HL-60/S4 treated with retinoic acid at 250 ng/mL for 4 days and 3 days (cell line): Measurements from ENCODE around the gene COL18A1.

Experiments
- in situ Hi-C: fragments of 300-500 bp; cut with MboI; formaldehyde crosslinking; loops from 2 replicates; pipeline ENCODE4 v1.7.0; 2022; ENCODE audit warnings: low sequenced_read_pairs

COL18A1 gene

DNA sequence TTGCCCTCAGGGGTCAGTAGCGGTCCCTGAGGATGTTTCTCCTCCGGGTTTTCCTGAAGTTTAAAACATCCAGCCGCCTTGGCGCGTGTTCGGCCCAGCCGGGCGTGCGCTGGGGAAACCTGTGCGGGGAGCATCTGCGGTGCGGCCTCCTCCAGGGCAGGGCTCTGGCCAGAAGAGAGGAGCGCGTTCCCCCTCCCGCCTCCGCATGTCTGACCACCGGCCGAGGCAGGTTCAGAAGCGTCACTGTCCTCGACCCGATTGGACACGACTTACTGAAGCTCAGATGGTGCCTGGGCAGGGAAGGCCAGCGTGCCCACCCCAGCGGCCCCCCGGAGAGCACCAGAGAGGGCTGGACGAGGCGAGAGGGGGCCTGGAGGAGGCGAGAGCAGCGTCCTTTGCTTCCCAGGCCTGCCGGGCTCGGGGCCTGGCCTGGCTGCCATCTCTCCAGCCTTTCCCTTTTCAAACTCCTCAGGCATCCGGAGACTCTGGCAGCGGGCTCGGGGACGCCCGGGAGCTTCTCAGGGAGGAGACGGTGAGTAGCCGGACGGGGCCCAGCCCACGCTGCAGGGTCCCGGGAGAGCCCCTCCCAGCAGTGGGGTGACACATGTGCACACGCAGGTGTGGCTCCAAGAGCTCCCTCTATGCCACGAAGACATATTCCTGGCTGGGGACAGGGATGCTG is 70.2 kb downstream of the COL18A1 start:
- in situ Hi-C loops: no loop called here

DNA sequence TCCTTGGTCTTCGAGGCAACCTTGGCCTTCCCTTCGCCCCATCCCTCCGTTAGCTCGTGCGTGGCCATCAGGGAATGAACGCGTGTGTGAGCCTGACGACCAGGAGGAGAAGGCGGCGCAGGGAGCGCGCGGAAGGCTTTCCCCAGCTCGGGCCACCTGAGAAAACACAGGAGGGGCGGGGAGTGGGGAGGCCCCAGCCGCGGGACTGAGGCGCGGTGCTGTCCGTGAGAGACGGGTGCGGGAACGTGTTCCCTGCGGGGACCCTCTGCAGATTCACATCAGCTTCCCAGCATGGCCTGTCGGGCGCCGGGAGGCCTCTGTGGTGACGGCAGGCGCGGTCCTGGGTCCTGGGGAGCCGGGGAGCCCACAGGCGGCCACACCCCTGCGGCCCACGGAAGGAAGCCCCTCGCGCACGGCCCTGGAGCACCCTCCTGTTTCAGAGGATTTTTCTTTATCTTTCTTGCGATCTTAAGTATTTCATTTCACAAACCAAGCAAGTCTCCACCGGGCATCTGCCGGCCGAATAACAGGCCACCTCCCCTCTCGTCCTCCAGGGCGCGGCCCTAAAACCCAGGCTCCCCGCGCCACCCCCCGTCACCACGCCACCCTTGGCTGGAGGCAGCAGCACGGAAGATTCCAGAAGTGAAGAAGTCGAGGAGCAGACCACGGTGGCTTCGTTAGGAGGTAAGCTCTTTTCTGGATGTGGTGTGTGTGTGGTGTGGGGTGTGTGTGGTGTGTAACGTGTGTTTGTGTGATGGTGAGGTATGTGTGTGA is 71.0 kb downstream of the COL18A1 start:
- in situ Hi-C loops: no loop called here

DNA sequence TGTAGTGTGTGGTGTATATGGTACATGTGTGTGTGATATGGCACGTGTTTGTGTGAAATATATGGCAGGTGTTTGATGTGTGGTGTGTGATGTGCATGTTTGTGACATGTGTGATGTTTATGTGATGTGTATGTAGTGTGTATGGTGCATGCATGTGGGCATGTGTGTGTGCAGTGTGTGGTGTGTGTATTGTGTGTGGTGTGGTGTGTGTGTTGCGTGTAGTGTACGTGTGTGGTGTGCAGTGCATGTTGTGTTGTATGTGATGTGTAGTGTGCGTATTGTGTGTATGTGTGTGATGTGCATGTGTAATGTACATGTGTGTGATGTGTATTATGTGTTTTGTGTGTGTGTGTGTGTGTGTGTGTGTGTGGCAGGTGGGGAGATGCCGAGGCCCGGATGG is 71.6 kb downstream of the COL18A1 start:
- in situ Hi-C loops: no loop called here

DNA sequence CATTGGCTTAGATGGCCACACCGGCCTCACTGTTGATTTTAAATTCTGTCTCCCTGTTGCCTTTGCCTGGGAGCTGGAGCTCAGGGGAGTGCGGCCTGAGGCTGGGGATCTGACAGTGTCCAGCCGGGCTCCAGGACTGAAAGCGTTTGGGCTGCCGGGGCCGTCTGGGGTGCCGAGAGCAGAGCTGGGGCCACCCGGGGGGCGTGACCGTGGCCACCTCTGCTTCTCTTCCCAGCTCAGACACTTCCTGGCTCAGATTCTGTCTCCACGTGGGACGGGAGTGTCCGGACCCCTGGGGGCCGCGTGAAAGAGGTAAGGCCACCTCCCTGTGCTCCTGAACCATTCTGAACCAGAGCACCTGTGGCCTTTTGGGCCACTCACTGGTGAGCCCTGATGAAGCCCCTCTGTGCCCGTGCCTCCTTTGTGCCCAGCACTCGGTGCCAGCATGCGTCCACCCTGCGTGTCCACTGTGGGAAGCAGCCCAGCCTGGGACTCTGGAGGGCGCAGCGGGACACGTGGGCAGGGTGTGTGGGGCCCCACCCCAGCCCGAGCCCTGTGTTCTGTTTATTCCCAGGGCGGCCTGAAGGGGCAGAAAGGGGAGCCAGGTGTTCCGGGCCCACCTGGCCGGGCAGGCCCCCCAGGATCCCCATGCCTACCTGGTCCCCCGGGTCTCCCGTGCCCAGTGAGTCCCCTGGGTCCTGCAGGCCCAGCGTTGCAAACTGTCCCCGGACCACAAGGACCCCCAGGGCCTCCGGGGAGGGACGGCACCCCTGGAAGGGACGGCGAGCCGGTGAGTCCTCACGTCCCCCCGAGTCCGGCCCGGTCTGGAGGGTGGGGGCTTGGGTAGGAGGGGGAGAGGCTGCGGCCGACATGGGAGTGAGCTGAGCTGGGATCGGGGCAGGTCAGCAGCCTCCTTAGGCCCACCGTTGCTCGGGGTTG is 72.5 kb downstream of the COL18A1 start:
- in situ Hi-C loops: no loop called here

DNA sequence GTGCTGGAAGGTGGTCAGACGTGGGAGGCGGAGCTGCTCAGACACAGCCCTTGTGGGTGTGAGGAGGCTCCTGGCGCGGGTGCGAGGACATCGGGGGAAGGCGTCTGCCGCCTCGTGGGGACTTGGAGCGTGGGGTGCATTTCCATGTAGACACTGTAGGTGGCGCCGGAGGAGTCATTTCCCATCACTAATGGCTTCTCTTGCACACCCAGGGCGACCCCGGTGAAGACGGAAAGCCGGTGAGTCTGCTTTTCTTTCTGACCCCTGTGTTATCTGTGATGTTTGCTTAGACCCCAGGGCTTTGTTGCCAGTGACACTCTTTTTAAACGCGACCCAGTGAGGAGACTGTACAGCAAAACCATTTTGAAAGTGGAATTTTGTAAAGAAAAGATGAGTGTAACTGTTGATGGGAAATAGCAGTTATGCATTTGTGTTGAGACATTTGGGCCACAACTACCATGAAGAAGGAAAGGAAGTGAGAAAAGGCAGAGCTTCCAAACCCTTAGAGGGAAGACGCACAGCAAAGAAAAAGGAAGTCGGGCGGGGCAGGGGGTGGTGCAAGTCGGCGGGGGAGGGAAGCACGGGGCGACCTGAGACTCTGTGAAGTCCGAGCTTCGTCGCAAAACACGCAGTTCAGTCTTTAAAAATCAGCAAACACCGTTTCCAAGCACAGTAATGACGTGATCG is 73.3 kb downstream of the COL18A1 start:
- in situ Hi-C loops: no loop called here

DNA sequence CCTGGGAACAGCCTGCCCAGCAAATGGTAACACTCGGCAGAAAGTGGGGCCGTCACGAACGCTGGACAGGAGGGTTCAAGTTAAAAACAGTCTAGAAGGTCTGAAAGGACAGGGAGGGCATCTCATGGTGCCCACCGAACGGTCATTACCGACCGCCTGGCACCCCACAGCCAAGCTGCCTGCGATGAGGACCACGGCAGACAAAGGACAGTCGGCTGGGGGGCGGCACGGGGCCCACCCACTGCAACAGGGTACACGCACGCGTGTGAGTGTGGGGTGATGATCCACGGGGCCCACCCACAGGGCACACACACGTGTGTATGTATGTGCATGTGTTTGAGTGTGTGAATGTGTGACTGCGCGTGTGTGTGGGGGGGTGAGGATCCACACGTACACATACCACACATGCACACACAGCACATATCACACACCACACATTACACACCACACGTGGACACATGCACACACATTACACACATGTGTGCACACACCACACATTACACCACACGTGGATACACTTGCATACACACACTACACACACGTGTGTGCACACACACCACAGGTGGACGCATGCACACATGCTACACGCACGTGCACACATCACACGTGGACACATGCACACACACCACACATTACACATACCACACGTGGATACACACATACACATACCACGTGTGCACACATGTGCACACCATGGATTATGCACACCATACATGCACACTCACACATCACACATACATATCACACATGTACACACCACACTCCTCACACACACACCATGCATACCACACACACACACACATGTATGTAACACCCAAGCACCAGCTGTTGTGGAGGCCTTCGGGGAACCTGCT is 74.1 kb downstream of the COL18A1 start:
- in situ Hi-C loops: no loop called here

DNA sequence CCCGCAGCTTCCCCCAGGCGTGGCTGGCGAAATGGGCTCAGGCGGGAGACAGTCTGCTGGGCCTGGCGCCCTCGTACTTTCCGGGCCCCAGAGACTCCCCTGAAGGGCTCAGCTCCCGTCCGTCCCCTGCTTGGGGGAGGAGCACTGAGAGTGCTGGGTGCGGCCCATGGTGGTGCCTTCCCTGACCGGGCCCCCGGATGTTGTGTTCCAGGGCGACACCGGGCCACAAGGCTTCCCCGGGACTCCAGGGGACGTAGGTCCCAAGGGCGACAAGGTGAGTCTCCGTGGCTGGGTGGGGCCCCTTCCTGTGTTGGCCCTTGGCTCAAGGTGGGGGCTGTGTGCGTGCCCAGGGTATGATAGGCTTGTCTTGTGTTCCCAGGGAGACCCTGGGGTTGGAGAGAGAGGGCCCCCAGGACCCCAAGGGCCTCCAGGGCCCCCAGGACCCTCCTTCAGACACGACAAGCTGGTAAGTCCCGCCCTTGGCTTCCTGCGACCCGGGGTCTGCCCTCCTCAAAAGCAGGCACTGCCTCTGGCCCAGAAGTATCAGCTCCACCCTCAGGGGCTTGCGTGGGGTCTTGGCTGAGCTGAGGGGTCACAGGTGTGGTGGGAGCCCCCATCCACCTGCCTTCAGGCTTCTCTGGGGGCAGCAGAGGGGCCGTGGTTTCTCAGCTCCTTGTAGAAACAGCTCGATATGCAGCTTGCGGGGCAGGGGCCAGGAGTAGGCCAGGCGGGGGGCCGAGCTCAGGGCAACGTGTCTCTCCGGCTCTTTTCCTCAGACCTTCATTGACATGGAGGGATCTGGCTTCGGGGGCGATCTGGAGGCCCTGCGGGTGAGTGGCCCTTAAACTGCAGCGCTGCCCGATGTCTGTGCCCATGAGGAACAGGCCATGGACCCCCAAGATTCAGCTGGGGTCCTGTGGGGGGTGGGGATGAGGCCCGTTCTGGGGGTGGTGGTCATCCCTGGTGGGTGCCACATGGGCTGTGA is 75.0 kb downstream of the COL18A1 start:
- in situ Hi-C loops: no loop called here

DNA sequence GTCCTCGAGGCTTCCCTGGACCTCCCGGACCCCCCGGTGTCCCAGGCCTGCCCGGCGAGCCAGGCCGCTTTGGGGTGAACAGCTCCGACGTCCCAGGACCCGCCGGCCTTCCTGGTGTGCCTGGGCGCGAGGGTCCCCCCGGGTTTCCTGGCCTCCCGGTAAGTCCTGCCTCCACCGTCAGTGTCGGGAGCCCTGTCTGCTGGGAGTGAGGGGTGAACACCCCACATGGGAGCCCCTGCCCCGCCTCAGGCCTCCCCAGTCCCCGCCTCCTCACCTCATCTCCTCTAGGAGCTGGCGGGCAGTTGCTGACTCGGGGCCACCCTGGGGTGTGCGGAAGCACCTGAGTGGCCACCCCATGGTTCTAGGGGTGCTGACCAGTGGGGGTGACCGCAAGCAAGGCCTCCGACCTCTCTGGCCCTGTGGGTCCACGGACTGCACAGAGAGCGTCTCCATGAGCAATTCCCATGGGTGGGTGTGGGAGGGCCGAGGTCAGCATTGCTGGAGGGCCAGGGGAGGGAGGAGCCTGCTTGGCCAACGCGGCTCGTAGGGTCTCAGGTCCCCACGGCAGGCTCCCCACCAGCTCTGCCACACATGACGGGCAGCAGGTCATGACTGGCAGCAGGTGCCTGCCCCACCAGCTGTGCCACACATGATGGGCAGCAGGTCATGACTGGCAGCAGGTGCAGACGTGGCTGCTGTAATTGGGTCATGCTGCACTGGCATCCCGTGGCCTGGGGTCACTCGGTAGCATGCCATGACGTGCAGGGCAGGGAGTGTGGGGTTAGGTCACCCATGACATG is 75.9 kb downstream of the COL18A1 start:
- in situ Hi-C loops: no loop called here

DNA sequence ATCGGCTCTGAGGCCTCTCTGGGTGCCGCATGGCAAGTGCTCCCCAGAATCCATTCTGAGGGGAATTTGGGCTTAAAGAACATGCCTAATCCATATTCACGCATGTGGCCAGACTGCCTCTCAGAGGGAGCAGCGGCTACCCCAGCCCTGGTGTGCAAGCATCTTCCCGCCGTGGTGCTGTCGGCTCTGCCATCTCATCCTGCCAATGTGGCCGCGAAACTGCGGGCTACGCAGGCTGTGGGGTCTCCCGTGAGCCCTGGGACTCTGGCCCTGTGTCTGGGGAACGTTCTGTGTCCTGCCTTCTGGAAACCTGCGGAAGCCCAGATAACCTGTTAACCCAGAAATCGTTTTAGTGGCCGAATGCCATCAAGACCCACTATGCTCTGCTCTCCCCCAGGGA is 76.6 kb downstream of the COL18A1 start:
- in situ Hi-C loops: no loop called here

DNA sequence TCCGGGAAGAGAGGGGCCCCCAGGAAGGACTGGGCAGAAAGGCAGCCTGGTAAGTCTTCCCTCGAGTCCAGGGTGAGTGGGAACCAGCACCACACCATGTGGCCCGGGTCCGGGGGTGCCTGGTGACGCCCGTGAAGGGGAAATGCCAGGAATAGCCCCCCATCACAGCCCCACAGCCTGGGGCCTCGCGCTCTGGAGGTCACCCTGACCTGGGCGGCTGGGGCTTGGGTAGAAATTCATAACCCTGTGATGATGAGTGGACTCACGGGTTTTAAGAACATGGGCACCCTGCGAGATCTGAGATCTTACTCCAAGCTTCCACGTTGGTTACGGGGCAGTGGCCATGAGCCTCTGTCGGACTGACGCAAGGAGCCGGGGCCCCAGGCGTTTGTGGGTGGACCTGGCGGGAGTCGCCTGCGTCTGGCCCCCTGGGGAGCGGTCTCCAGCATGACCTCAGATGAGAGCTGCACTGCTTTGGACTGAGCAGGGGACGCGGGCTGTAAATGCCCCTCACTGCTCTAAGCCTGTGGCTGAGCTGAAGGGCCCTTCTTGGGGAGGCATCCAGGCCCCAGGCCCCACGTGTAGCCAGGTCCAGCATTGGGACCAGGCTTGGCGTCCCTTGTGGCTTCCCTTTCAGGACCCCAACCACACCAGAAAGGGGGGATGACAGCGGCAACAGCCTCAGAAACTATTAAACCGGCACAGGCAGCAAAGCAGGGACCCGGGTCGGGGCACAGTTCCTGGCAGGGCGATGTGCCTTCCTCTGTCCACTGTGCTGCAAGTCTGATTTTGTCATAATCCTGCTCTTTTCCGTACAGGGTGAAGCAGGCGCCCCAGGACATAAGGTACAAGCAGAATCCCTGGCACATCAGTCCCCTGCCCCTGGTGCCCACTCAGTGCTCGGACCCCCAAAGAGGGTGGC is 77.3 kb downstream of the COL18A1 start:
- in situ Hi-C loops: no loop called here

DNA sequence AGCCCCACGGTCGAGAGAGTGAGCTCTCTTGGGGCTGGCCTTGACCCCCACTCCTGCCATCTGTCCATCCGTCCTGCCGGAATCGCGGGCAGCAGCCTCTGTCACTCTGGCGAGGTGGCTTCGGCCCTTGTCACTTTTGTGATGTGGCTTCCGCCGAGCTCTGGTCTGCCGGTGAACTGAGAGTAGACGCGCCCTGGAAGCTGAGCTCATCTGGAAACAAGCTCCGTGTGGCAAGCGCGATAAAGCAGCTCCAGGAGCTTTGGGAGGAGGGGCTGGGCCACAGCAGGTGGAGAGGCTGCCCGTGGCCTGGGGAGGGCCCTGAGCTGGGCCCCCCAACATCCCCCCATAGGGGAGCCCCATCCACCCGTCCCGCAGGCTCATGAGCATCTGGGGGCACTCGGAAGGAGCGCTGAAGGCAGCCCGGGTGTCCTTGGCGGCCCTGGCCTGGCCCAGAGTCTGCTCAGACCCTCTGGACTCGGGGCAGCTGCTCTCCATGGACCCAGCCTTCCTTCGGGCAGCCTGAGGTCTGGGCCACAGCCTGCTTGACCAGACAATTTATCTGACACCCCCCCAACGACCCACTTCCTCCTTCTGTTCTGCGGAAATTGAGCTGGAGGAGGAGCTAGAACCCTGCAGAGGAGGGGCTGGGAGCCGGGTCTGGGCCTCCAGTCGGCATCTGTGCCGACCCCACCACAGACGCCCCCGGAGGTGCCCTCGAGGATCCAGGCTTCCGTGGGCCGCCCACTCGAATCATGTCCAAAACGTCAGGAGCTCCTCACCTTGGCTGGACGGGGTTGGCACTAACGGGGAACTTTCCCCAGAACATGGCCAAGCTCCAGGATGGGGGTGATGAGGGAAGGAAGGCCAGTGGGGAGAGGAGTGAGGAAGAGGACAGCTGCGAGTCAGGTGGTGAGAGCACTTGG is 78.2 kb downstream of the COL18A1 start:
- in situ Hi-C loops: no loop called here

DNA sequence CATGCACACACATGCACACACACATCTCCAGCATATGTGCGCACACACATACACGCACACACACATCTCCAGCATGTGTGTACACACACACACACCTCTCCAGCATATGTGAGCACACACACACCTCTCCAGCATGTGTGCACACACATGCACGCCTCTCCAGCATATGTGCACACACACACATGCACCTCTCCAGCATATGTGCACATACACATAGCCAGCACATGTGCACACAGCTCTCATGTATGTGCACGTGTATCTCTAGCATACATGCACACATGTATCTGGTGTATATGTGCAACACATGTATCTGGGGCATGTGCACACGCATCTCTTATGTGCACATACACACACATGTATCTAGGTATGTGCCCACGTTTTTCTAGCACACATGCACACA is 79.4 kb downstream of the COL18A1 start:
- in situ Hi-C loops: no loop called here

DNA sequence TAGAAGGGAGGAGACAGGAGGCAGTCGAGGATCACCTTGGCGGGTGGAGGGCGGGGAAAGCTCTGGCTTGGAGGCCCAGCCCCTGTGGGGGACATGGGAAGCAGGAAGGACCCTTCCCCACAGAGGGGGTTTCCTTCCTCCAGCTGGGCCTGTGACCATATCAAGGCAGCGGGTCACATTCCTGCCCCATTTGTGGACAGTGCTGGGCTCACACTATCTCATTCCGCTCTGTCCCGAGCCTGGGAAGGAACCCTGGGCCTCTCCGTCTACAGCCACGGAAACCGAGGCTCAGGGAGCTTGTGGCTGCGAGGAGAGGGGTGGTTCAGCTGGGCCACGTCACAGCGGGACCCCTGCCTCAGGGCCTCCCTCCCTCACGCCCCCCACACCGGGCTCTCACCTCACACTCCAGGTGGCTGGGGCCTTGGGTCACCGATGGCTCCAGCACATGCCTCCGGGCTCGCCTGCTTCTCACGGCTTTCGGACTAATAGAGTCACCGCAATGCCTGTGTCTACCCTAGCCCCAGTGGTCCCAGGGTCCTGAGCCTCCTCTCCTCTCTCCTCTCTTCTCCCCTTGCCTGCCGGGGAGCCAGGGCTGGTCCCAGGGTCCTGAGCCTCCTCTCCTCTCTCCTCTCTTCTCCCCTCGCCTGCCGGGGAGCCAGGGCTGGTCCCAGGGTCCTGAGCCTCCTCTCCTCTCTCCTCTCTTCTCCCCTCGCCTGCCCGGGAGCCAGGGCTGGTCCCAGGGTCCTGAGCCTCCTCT is 80.9 kb downstream of the COL18A1 start:
- in situ Hi-C loops: no loop called here

DNA sequence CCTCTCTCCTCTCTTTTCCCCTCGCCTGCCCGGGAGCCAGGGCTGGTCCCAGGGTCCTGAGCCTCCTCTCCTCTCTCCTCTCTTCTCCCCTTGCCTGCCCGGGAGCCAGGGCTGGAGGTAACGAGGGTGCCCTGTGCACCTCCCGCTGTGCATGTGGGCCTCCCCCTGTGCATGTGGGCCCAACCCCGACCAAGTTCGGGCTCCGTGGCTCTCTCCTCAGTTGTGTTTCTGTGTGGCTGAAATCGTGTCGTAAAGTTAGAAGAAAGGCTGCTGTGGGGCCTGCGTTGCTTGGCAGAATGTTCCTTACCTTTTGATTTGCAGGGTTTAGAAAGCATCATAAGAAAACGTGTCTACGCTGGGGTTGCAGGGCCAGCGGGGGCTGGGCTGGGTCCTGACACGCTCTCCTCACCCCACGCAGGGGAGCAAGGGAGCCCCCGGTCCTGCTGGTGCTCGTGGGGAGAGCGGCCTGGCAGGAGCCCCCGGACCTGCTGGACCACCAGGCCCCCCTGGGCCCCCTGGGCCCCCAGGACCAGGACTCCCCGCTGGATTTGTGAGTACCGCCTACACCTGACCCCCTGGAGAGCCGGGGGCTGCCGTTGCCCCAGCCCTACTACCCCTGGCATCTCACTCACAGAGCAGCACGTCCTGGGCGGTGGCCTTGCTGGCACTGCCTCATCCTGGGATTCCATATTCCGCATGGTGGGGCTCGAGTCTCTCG is 81.6 kb downstream of the COL18A1 start:
- in situ Hi-C loops: no loop called here
